ENCODE results near the gene RARG. TPM values are rescaled to one million over a fixed set of nuclear protein-coding genes. Genes with fewer than 3 reads are reported as not detected.
A peak's percentile ranks its signal among the peaks of the same experiment; 100 is the strongest.

RARG gene
- total RNA-seq, 1 donor from 2014 or later, result 168 TPM

DNA sequence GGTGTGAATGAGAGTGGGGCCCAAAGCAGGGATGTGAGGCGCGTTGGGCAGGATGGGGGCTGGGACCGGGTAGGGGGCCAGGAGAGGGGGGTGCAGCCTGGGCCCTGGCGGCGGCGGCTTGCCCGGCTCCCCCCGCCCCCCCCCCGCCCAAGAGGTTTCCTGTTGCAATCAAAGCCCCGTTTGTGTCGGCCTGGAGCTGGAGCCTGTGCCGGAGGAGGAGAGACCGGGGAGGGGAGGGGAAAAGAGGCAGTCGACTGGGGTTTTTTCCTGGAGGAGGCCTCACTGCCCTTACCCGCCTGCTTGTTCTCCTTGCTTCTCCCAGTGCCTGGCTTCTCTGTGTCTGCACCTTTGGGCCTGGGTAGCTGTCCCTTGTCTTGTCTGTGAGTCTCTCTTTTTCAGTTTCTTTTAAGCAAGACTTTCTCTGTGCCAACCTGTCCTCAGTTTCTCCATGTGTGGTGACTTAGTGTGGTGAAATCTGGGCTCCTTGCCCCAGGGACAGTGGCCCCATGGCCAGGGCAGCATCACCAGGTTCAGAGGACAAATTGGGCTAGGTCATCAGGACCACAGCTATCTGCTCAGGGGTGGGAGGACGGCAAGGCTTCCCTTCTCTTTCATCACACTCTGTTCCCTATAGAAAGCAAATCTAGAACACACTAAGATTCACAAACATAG lies 8.5 kb downstream of the RARG start:
- no peak for ATAC-seq

GRCh38 chr12:53222806-53223261 lies 9.2 kb downstream of the RARG start:
- ATAC-seq, result no peak

GRCh38 chr12:53222170-53222721 lies 9.8 kb downstream of the RARG start:
- no peak for ATAC-seq

DNA sequence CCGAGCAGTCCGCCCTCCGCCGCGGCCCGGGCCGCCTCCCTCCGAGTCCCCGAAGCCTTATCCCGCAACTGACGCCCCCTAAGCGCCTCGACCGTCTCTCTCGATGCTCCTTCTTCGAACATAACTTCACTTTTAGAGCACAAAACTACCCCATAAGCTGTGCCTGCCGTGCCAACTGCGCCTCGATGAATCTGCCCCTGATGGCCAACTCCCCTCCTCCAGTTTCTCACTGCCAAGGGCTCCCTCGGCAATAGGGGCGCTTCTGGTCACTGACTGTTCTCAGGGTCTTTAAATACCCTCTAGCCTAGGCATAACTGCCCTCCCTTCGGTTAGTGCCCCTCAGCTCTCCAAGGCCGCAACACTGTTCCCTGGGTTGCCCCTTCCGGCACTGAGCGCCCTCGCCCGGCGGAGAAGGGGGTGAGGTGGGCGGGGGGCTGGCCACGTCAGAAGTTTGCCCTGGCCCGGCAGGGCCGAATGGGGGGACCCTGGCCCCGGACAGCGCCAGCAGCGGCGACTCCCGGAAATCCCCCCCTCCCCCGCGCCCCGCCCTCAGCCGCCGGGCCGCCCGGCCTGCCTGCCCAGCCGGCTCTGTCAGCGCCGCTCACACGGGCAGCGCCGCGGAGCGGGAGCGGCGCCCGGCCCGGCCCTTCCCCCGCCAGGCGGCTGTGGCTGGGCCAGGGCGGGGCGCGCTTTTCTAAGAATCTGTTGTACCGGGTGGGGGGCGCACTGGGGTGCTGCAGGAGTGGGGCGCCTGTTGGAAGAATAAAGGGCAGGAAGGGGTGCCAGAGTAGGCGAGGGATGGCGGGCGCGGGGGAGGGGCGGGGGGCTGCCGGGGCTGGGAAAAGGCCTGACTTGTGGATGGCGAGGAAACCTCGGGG lies 10.6 kb downstream of the RARG start:
- peak; percentile 41 for ATAC-seq

DNA sequence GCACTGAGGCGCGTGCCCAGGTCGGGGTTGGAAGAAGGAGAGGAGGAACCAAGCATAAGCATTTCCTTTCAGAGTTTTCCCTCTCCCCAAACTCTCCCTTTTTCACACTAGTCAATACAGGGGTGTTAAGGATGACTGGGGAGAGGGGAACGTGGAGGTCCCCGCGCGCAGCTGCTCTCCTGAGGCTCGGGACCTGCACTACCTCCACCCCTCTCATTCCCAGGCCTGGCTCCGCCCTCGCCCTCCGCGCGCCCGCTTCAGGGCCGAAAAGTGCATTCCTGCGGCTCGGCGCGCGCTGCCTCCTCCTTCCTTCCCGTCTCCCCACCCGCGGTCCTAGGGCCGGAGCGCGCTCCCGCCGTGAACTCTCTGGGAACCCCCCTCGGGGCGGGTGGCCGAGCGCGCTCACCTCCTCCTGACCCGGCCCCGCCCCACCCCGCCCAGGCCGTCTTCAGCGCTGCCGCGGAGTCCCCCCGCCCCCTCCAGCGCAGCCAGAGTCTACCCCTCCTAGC lies 11.3 kb downstream of the RARG start:
- peak; percentile 75 for ATAC-seq

- ATAC-seq, result peak; percentile 16
Observed at GRCh38 chr12:53219956-53220693, 11.9 kb downstream of the RARG start.

- ATAC-seq, result no peak
Observed at GRCh38 chr12:53219292-53219955, 12.6 kb downstream of the RARG start.

GRCh38 chr12:53218551-53219291 lies 13.3 kb downstream of the RARG start:
- no peak for ATAC-seq

DNA sequence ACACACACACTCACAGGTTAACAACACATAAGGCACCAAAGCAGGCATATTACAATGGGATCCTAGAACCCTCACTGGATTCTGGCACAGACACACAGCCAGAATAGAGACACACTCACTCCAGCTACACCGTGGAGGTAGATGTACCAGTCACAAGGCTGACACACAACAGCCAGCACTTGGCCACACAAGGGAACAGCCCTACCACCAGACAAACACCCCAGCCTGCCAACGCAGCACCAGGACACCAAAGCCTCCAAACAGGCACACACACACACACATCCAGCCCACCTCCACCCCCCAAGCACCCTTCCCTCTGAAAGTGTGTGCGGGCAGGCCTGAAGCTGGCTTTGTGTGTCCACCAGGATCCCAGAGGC lies 14.1 kb downstream of the RARG start:
- no peak for ATAC-seq

GRCh38 chr12:53217051-53217930 lies 14.7 kb downstream of the RARG start:
- peak; percentile 29 for ATAC-seq

DNA sequence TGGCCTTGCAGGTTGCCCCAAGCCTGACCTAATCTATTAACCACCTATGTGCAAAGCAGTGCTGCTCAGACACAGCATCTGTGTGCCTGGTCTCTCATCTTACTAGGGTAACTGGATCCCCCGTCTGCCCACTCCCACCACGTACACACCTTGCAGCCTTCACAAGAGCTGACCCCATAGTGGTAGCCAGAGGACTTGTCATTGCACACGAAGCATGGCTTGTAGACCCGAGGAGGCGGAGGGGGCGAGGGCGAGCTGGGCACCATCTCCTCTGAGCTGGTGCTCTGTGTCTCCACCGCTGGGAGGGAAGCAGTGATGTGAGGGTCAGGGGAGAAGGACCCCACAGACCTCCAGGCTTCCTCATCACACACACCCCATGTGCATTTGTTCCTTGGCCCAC lies 16.5 kb downstream of the RARG start:
- no peak for ATAC-seq

DNA sequence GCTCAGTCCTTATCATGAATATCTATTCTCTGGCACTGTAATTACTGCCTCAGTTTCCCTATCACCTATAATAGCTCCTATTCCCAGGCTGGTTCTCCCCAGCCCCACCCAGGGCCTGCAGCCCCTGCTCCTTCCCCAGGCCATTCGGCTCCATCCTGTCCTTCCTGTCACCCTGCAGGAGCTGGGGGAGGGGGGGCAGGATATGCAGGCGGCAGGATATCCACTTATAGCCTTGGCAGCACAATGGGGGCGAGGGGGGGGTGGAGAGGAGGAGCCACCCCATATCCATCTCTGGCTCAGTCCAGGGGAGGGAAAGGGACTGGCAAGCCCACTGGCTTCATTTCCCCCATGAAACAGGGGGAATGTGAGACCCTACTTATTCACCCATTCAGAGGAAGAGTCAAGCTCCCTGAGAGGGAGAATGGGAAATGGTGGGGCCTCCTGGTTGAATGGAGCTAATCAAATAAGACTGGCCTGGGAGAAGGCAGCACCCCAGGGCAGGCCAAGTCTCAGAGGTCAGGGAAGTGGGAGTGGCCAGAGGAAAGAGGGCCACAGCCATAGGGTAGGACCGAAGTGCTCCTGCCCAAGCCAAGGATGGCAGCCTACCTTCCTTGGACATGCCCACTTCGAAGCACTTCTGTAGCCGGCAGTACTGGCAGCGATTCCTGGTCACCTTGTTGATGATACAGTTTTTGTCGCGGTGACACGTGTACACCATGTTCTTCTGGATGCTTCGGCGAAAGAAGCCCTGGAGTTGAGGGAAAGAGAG lies 17.1 kb downstream of the RARG start:
- no peak for ATAC-seq

DNA sequence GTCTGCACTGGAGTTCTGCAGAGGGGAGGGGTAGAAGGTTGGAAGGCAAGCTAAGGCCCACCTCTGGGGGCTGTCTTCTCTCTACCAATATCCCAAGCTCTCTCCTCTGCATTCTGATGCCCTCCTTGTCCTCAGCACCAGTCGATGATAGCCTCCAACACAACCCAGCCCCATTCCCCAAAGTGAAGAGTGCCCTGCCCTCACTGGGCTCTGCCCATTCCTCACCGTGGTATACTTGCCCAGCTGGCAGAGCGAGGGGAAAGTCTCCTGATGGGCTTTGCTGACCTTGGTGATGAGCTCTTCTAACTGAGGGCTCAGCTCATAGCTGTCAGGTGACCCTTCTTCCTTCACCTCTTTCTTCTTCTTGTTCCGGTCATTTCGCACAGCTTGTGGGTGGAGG lies 17.8 kb downstream of the RARG start:
- no peak for ATAC-seq

- peak; percentile 38 for ATAC-seq
Observed at GRCh38 chr12:53213348-53213747, 18.7 kb downstream of the RARG start.

- ATAC-seq, result no peak
Observed at GRCh38 chr12:53212931-53213330, 19.1 kb downstream of the RARG start.

GRCh38 chr12:53211476-53212381 lies 20.3 kb downstream of the RARG start:
- no peak for ATAC-seq

DNA sequence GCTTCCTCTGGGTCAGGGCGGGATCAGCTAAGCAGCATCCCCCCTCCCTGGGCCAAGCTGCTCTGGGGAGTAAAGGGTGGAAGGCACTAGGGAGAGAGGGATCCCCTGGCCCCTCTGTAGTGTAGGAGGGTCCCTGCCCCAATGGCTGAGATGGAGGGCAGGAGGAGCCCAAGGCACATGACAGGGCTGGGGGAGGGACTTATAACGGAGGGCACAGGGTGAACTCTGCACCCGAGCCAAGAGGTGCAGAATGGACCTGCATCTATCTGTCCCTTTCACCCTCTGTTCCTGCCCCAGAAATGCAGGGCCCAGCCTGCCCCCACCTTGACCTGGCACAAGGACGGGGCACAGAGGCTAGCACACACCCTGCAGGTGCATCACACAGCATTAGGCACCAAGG lies 21.2 kb downstream of the RARG start:
- peak; percentile 1 for ATAC-seq

DNA sequence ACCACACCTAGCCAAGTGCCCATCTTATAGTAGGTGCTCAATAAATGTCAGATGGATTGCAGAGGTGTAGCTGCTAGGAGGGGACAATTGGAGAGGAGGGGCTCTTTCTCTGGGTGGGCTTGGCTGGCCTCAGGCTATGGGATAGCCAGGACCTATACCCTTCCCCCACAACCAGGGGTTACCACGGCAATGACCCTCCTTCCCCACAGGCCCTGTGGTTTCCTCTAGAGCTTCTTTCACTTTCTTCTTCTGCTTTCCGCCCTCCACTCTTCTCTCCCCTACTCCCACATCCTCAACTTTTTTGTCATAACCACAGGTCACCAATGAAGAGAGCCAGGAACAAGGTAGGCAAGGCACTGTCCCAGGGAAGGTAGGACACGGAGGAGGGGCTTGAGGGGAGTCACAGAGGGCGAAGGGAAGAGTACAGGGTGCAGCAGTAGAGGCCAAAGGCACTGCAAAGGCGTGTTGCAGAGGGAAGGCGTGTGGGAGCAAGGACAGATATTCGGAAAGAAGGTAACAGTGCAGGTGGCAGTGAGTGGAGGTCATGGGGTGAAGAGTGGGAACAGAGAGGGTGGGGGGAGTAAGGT lies 23.0 kb downstream of the RARG start:
- peak; percentile 4 for ATAC-seq
